GM10248 (cell line): ENCODE measurements around the gene PNPLA1.

Experiments used
- CTCF ChIA-PET: fragments of 300-600 bp; sonication (Branson Sonifier 250); formaldehyde crosslinking; extraction: SDS; loops from one replicate; lab custom pipeline; 2021; ENCODE audit warnings: antibody characterized with exemption; lab: Yijun Ruan, JAX
- POLR2A ChIA-PET: fragments of 350-650 bp; sonication (Branson Sonifier 250); formaldehyde crosslinking; extraction: SDS; loops from one replicate; lab custom pipeline; 2020; ENCODE audit warnings: antibody characterized with exemption; lab: Yijun Ruan, JAX
- DNase-seq: peaks from one replicate; pipeline ENCODE4 v3.0.0; 2012; ENCODE audit errors: extremely low spot score
- TF ChIP-seq, protein P1 (sequence below): IDR thresholded peaks from 2 replicates; pipeline ENCODE4 v1.5.1; 2012; ENCODE audit warnings: mild to moderate bottlenecking, low read depth; ENCODE audit errors: extremely low read depth, missing control alignments, control extremely low read depth

The PNPLA1 gene

GRCh38 chr6:36285797-36286196 lies 15.9 kb downstream of the PNPLA1 start:
- no peak for DNase-seq
- POLR2A ChIA-PET = no interaction called here
- TF ChIP-seq, protein P1, sequence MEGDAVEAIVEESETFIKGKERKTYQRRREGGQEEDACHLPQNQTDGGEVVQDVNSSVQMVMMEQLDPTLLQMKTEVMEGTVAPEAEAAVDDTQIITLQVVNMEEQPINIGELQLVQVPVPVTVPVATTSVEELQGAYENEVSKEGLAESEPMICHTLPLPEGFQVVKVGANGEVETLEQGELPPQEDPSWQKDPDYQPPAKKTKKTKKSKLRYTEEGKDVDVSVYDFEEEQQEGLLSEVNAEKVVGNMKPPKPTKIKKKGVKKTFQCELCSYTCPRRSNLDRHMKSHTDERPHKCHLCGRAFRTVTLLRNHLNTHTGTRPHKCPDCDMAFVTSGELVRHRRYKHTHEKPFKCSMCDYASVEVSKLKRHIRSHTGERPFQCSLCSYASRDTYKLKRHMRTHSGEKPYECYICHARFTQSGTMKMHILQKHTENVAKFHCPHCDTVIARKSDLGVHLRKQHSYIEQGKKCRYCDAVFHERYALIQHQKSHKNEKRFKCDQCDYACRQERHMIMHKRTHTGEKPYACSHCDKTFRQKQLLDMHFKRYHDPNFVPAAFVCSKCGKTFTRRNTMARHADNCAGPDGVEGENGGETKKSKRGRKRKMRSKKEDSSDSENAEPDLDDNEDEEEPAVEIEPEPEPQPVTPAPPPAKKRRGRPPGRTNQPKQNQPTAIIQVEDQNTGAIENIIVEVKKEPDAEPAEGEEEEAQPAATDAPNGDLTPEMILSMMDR = no peak
- CTCF ChIA-PET = interaction anchor here (1.0 to 1.8 kb wide), 6 partner anchors 14 to 438 kb away, joined by 3 to 4 read pairs (median 4); no protein-coding TSS in a partner anchor

DNA sequence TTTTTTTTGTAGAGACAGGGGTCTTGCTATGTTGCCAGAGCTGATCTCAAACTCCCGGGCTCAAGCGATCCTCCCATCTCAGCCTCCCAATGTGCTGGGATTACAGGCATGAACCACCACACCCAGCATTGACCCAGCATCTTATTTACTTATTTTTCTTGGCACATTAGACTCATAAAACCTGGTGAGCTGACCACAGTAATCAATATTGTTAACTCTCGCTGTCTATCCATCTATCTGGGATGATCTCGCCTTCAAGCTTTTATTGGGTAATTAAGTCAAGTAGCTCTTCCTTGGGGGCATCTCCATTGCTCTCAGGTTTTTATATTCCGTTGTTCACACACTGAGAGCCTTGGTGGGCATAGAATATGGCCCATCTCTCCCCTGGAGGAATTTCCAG lies 17.0 kb downstream of the PNPLA1 start:
- CTCF ChIA-PET = interaction anchor here (0.8 to 1.8 kb wide), 5 partner anchors 13 to 29 kb away, joined by 3 to 4 read pairs (median 4); no protein-coding TSS in a partner anchor
- no peak for DNase-seq
- POLR2A ChIA-PET = interaction anchor here (0.6 kb wide), 1 partner anchor 328 kb away, joined by 6 read pairs; no protein-coding TSS in a partner anchor
- TF ChIP-seq, protein P1 = no peak

- TF ChIP-seq, protein P1 = no peak
- ChIA-PET CTCF (interaction anchor here (0.7 to 5.5 kb wide), 4 partner anchors 9 to 52 kb away, joined by 3 to 50 read pairs (median 4); no protein-coding TSS in a partner anchor), POLR2A (no interaction called here)
- no peak for DNase-seq
These were observed 19.5 kb downstream of the PNPLA1 start for GRCh38 chr6:36289281-36289878.

DNA sequence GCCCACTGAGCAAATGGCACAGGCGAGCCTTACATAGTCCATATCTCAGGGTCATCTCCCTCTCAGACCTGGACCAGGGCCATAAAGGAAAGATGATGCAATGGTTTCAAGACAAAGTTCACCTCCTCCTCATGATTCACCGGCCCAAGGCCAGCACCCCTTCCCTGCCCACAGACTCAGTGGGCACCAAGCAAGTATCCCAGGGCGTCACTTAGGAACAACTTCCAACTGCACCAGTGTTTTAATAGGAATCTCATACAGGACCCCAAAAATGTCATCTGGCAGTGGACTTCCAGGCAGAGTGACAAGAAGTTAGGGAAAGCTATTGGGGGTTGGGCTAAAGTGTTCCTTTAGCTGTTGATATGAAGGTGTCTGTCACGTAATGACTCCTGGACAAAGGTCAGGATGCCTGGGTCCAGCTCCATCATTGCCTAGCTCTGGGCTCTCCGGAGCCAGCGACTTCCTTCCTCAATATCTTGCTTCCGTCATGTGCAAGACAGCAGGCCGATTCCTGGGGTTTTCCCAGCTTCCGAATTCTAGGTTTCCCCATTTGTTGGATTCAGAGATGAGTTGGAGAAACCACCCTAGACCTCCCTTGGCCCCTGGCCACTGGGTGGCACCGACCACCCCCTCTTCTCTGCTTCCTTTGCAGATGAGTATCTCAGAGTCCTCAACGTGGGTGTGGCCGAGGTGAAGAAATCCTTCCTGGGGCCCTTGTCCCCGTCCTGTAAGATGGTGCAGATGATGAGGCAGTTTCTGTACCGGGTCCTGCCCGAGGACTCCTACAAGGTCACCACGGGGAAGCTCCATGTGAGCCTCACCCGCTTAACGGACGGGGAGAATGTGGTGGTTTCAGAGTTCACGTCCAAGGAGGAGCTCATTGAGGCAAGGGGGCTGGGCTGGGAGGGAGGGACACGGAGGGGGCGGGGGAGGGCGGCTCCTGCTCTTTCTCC lies 21.1 kb downstream of the PNPLA1 start:
- POLR2A ChIA-PET = no interaction called here
- CTCF ChIA-PET = interaction anchor here (0.9 to 5.5 kb wide), 5 partner anchors 10 to 475 kb away, joined by 3 to 50 read pairs (median 3); no protein-coding TSS in a partner anchor
- TF ChIP-seq, protein P1 = no peak
- DNase-seq = no peak

- ChIA-PET POLR2A (no interaction called here), CTCF (interaction anchor here (1.3 to 5.5 kb wide), 2 partner anchors 8 to 12 kb away, joined by 4 to 50 read pairs; no protein-coding TSS in a partner anchor)
- DNase-seq = no peak
- TF ChIP-seq, protein P1 = no peak
These were observed 22.3 kb downstream of the PNPLA1 start for GRCh38 chr6:36292170-36292569.

GRCh38 chr6:36296240-36296639 lies 26.4 kb downstream of the PNPLA1 start:
- CTCF ChIA-PET = interaction anchor here (0.7 to 2.3 kb wide), 7 partner anchors 9 to 65 kb away, joined by 3 to 10 read pairs (median 4); no protein-coding TSS in a partner anchor
- TF ChIP-seq, protein P1 = no peak
- POLR2A ChIA-PET = no interaction called here
- no peak for DNase-seq
